ENCODE results near the gene FOXRED2. TPM values are rescaled to one million over a fixed set of nuclear protein-coding genes. Genes with fewer than 3 reads are reported as not detected.

FOXRED2 gene
- total RNA-seq, 2 experiments from 2014 or later, result 10.1 to 12.9 TPM

DNA sequence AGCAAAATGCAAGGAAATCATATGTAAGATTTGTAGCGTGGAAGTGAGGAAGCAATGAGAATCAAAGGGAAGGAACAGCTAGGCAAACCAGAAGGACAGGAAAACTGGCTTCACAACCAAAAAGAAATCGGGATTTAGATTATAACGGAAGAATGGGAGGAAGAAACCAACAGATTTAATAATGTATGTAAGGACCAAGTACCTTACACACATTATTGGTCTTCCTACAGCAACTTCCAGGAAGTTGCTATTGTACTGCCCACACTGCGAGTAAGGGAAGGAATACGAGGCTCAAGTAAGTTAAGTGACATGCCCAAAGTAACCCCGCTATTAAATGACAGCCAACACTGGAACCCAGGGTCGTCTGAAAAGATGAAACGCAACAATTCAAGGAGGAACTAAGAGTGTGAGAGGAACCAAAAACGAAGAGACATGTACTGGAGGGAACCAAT is 25.9 kb downstream of the FOXRED2 start:
- H3K27me3 Mint-ChIP-seq, result no peaks in the 10 kb centered on the region
- H3K9me3 Mint-ChIP-seq, result no peaks in the 10 kb centered on the region
- H3K4me1 Mint-ChIP-seq, result peaks cover 20% of the 10 kb centered on the region
- H3K36me3 Mint-ChIP-seq (ENCODE audit: low read depth), result peaks cover 31% of the 10 kb centered on the region
- no peak for DNase-seq
- peak overlapping the region; percentile 100 for H3K4me3 Mint-ChIP-seq
- ChIA-PET CTCF (interaction anchor here (1.1 to 1.6 kb wide), 2 partner anchors 11 to 96 kb away, joined by 4 to 6 read pairs; no protein-coding TSS in a partner anchor), POLR2A (interaction anchor here (0.8 to 2.7 kb wide), 19 partner anchors 12 to 277 kb away, joined by 3 to 10 read pairs (median 4); partner anchors contain the start of genes APOL1, APOL2, EIF3D and FOXRED2)
- peak overlapping the region; percentile 96 for H3K27ac Mint-ChIP-seq

DNA sequence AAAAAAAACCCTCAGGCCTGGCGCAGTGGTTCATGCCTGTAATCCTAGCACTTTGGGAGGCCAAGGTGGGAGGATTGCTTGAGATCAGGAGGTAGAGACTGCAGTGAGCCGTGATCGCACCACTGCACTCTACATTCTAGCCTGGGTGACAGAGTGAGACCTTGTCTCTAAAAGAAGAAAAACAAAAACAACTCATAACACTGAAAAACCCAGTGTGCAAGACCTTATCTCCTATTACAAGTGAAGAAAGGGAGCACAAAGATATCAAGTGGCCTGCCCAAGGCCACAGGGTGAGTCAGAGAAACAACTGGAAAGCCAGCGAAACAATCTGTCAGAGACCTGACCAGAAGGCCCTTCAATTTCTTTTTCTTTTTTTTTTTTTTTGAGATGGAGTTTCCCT is 27.9 kb downstream of the FOXRED2 start:
- DNase-seq, result no peak
- POLR2A ChIA-PET, result no interaction called here
- peak overlapping the region; percentile 21 for H3K27ac Mint-ChIP-seq
- no peaks in the 10 kb centered on the region for H3K9me3 Mint-ChIP-seq
- H3K36me3 Mint-ChIP-seq (ENCODE audit: low read depth), result peaks cover 48% of the 10 kb centered on the region
- H3K27me3 Mint-ChIP-seq, result no peaks in the 10 kb centered on the region
- no peak overlapping the region for H3K4me3 Mint-ChIP-seq
- H3K4me1 Mint-ChIP-seq, result peaks cover 23% of the 10 kb centered on the region
- CTCF ChIA-PET, result interaction anchor here (0.7 to 1.5 kb wide), 2 partner anchors 8 to 23 kb away, joined by 7 to 8 read pairs; no protein-coding TSS in a partner anchor

DNA sequence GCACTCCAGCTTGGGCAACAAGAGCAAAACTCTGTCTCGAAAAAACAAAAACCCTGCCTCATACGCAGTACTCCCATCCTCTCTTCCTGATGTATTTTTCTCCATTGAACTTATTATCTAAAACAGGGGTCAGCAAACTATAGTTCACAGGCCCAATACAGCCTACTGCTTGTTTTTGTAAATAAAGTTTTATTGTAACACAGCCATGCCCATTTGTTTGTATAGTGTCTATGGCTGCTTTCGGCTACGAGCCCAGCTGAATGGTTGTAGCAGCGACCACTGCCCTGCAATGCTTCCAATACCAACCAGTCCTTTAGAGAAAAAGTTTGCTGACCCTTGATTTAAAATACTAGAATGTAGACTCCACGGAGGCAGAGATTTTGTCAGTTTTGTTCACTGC is 31.5 kb downstream of the FOXRED2 start:
- peaks cover 14% of the 10 kb centered on the region for H3K4me1 Mint-ChIP-seq
- CTCF ChIA-PET, result interaction anchor here (2.7 kb wide), 1 partner anchor 11 kb away, joined by 11 read pairs; no protein-coding TSS in a partner anchor
- no peak overlapping the region for H3K4me3 Mint-ChIP-seq
- no peak overlapping the region for H3K27ac Mint-ChIP-seq
- no peaks in the 10 kb centered on the region for H3K9me3 Mint-ChIP-seq
- H3K27me3 Mint-ChIP-seq, result no peaks in the 10 kb centered on the region
- peaks cover 58% of the 10 kb centered on the region for H3K36me3 Mint-ChIP-seq (ENCODE audit: low read depth)
- DNase-seq, result no peak
- POLR2A ChIA-PET, result no interaction called here

DNA sequence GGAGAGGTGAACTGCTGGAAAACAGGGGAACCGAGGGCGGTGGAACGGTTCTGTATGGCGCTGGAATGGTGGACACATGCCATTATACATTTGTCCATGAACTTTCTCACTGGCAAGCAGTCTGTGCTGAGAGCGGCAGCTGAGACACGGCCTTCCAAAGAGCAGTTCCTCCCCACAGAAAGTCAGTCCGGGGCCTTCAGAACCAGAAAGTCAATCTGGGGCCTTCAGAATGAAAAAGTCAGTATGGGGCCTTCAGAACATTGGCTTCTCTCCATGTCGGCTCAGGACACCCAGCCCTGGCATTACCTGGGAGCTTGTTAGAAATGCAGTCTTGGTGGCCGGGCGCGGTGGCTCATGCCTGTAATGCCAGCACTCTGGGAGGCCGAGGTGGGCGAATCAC is 34.2 kb downstream of the FOXRED2 start:
- DNase-seq, result no peak
- Mint-ChIP-seq H3K36me3 (ENCODE audit: low read depth) (peaks cover 55% of the 10 kb centered on the region), H3K27me3 (no peaks in the 10 kb centered on the region), H3K9me3 (no peaks in the 10 kb centered on the region), H3K4me1 (peaks cover 25% of the 10 kb centered on the region), H3K4me3 (no peak overlapping the region), H3K27ac (no peak overlapping the region)
- ChIA-PET CTCF (no interaction called here), POLR2A (no interaction called here)

DNA sequence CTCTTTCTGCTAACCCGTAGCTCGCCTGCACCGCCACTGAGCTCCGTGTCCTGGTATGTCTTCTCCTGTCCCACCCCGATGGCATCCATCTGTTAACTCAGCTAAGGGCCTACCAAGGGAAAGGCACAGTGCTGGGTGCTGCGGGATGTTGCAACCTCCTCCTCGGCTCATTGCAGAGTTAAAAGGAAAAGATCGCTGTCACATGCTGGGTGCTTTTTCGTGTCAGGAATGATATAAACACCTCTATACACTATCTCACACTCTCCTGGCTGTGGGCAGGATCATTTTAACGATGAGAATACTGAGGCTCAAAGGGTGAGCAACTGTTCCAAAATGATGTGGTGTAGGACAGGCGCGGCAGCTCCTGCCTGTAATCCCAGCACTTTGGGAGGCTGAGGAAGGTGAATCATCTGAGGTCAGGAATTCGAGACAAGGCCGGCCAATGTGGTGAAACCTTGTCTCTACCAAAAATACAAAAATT is 35.5 kb downstream of the FOXRED2 start:
- Mint-ChIP-seq H3K27me3 (no peaks in the 10 kb centered on the region), H3K27ac (no peak overlapping the region), H3K9me3 (no peaks in the 10 kb centered on the region), H3K4me1 (peaks cover 33% of the 10 kb centered on the region), H3K4me3 (no peak overlapping the region), H3K36me3 (ENCODE audit: low read depth) (peaks cover 47% of the 10 kb centered on the region)
- POLR2A ChIA-PET, result interaction anchor here (1.0 to 1.9 kb wide), 3 partner anchors 11 to 116 kb away, joined by 3 to 6 read pairs (median 3); no protein-coding TSS in a partner anchor
- CTCF ChIA-PET, result interaction anchor here (0.7 to 5.4 kb wide), 25 partner anchors 8 to 235 kb away, joined by 3 to 43 read pairs (median 6); partner anchors contain the start of genes MYH9 and TXN2
- no peak for DNase-seq

DNA sequence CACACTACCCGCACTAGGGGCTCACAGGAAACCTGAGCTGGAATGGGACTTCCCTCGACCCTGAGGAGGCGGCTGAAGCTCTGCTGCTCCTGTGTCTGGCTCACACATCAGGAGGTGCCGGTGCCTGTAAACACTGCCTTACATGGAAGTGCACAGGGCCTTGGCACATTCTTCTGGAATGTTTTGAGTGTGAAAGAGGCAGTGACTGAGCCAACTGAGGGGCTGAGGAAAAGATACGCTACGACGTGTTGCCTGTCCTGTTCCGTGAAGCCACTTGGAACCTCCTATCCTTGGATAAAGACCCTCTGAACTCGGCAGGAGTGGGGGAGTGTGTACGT is 35.9 kb downstream of the FOXRED2 start:
- no peak overlapping the region for H3K27ac Mint-ChIP-seq
- H3K4me1 Mint-ChIP-seq, result peaks cover 34% of the 10 kb centered on the region
- no peaks in the 10 kb centered on the region for H3K27me3 Mint-ChIP-seq
- ChIA-PET POLR2A (interaction anchor here (1.0 to 1.9 kb wide), 5 partner anchors 11 to 142 kb away, joined by 3 to 11 read pairs (median 4); partner anchors contain the start of gene MYH9), CTCF (interaction anchor here (0.9 to 5.4 kb wide), 26 partner anchors 8 to 235 kb away, joined by 3 to 43 read pairs (median 6); partner anchors contain the start of gene MYH9)
- H3K36me3 Mint-ChIP-seq (ENCODE audit: low read depth), result peaks cover 48% of the 10 kb centered on the region
- no peak overlapping the region for H3K4me3 Mint-ChIP-seq
- DNase-seq, result no peak
- H3K9me3 Mint-ChIP-seq, result no peaks in the 10 kb centered on the region

DNA sequence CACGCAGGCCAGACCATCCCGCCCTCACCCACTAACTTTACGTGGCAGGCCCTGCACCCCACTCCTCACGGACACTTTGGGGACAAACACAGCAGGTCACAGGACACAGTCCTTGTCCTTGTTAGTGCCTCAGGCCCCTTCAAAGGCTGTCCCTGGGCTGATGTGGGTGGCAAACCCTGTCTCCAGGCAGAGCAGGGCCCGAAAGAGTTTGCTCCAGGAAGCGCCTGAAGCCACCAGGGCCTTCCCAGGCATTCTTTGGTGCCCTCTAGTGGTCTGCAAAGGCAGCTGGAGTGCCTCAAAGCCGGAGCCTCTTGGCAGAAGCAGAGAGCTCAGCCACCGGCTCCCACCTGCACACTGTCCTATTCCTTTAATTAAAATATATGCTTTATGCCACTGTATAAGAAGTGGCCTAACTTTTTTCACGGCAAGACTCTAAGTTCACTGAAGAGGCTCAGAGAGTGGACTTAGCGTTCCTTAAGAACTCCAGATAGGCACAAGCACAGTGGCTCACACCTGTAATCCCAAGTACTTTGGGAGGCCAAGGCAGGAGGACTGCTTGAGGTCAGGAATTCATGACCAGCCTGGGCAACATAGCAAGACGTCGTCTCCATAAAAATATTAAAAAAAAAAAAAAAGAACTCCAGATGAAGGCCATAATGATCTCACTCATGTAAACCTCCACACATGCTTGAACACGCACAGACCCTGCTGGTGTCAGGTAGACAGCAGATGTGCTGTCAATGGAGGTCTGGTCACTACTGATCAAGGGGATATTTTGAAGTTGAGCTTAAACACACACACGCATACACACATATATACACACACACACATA is 36.5 kb downstream of the FOXRED2 start:
- H3K4me3 Mint-ChIP-seq, result no peak overlapping the region
- DNase-seq, result peak; percentile 87
- H3K4me1 Mint-ChIP-seq, result peaks cover 31% of the 10 kb centered on the region
- peak overlapping the region; percentile 73 for H3K27ac Mint-ChIP-seq
- H3K36me3 Mint-ChIP-seq (ENCODE audit: low read depth), result peaks cover 45% of the 10 kb centered on the region
- ChIA-PET POLR2A (interaction anchor here (0.9 to 1.9 kb wide), 13 partner anchors 12 to 163 kb away, joined by 3 to 11 read pairs (median 4); partner anchors contain the start of gene MYH9), CTCF (interaction anchor here (0.5 to 5.4 kb wide), 44 partner anchors 9 to 234 kb away, joined by 3 to 43 read pairs (median 5); partner anchors contain the start of genes MYH9 and TXN2)
- no peaks in the 10 kb centered on the region for H3K27me3 Mint-ChIP-seq
- no peaks in the 10 kb centered on the region for H3K9me3 Mint-ChIP-seq

DNA sequence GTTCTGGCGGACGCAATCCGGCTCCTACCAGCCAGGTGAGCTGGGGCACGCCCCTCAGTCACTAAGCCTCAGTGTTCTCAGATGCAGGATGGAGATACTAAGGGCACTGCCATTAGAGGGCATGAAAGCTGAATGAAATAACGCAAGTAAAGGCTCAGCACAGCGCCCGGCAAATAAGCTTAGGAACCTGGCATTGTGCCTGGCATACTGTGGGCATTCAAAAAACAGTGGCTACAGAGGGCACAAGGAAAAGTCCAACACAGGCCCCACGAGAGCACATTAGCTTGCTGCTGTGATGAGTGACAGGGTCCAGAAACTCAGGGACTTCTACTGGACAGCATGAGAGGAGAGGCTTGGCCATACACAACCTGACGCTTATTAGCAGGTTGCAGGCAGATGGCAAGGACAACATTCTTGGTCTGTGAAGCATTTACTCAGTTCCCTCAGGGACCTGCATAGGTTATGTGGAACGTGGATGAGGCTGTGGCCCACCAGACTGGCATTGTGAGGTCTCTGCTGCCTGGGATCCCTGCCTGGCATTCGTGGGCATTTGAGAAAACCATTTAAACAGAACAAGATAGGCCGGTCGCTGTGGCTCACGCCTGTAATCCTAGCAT is 37.6 kb downstream of the FOXRED2 start:
- H3K4me3 Mint-ChIP-seq, result no peak overlapping the region
- POLR2A ChIA-PET, result interaction anchor here (0.7 to 1.2 kb wide), 4 partner anchors 84 to 680 kb away, joined by 3 to 4 read pairs (median 3); no protein-coding TSS in a partner anchor
- CTCF ChIA-PET, result interaction anchor here (0.5 to 5.4 kb wide), 13 partner anchors 12 to 171 kb away, joined by 3 to 43 read pairs (median 6); partner anchors contain the start of gene TXN2
- no peaks in the 10 kb centered on the region for H3K27me3 Mint-ChIP-seq
- peaks cover 35% of the 10 kb centered on the region for H3K36me3 Mint-ChIP-seq (ENCODE audit: low read depth)
- no peak overlapping the region for H3K27ac Mint-ChIP-seq
- H3K4me1 Mint-ChIP-seq, result peaks cover 31% of the 10 kb centered on the region
- DNase-seq, result no peak
- no peaks in the 10 kb centered on the region for H3K9me3 Mint-ChIP-seq

DNA sequence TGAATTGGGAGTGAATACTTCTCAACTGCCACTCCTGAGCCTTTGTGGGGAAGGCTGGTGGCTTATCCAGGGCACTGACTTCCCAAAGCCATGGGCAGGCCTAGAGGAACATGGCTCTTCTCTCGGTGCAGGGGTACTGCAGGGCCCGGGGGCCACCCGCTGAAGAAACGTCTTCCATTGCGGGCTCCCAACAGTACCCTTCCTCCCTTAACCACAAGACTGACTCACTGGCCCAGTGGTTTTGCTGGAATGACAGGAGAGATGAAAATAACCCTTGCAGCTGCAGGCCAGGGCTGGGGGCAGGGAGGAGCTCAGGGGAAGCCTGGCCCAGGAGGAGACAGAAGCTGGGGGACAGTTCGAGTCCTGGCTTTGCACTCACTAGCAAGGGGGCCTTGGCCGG is 38.9 kb downstream of the FOXRED2 start:
- POLR2A ChIA-PET, result interaction anchor here (0.8 to 2.3 kb wide), 2 partner anchors 80 to 134 kb away, joined by 3 to 6 read pairs; partner anchors contain the start of gene MYH9
- H3K36me3 Mint-ChIP-seq (ENCODE audit: low read depth), result peaks cover 34% of the 10 kb centered on the region
- H3K4me3 Mint-ChIP-seq, result no peak overlapping the region
- peaks cover 31% of the 10 kb centered on the region for H3K4me1 Mint-ChIP-seq
- H3K9me3 Mint-ChIP-seq, result no peaks in the 10 kb centered on the region
- no peak for DNase-seq
- CTCF ChIA-PET, result interaction anchor here (1.0 to 5.4 kb wide), 2 partner anchors 148 to 167 kb away, joined by 3 to 43 read pairs; no protein-coding TSS in a partner anchor
- peak overlapping the region; percentile 31 for H3K27ac Mint-ChIP-seq
- H3K27me3 Mint-ChIP-seq, result no peaks in the 10 kb centered on the region

DNA sequence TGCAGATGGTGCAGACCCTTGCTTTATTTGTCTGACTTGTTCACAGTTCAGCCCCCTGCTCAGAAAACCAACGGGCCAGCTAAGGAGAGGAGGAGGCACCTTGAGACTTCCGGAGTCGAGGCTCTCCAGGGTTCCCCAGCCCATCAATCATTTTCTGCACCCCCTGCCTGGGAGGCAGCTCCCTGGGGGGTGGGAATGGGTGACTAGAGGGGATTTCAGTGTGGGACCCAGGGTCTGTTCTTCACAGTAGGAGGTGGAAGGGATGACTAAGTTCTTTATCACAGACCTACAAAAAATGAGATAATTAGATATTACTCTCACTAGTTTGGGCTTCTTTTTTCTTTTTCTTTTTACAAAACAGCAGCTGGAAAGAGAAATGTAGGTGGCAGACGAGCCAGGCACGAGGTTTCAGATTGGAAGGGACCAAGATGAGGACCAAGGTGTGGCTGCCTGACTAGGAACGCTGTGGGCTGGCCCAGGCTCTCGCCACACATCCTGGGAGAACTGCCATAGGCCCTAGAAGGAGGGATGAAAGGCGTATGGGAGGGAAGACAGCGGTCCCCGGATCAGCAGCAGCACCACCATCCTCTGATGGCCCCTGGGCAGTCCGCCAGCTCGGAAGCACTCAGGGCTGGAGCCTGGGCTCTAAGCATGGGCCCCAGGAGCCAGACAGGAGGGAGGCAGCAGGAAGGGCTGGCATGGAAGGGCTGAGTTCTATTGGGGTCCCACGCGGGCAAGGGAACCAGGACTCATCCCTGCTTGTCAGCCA is 39.6 kb downstream of the FOXRED2 start:
- ChIA-PET POLR2A (interaction anchor here (0.7 to 2.3 kb wide), 6 partner anchors 16 to 135 kb away, joined by 3 to 6 read pairs (median 3); partner anchors contain the start of gene MYH9), CTCF (interaction anchor here (1.0 to 5.4 kb wide), 2 partner anchors 9 to 166 kb away, joined by 3 to 43 read pairs; no protein-coding TSS in a partner anchor)
- Mint-ChIP-seq H3K27ac (peak overlapping the region; percentile 51), H3K4me1 (peaks cover 29% of the 10 kb centered on the region), H3K4me3 (no peak overlapping the region), H3K9me3 (no peaks in the 10 kb centered on the region), H3K27me3 (no peaks in the 10 kb centered on the region), H3K36me3 (ENCODE audit: low read depth) (peaks cover 30% of the 10 kb centered on the region)
- DNase-seq, result no peak

DNA sequence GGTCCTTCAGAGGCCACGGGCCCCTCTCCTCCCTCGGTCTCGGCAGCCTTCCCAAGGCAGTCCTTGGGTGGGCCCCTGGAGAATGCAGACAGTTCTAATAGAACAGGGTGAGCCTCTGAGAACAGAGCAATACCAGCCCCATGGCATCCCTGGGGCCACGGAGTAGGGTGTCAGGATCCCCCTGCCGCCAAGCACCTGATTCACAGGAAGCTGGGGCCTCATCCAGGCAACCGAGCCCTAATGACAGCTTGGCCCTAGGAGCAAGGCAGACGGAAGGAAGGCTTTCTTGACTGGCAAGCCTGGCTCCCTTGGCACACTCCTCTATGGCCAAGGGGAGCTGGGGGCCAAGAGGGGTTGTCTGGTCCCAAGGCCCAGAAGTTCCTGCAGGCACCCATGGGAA is 40.6 kb downstream of the FOXRED2 start:
- Mint-ChIP-seq H3K27ac (peak overlapping the region; percentile 52), H3K27me3 (no peaks in the 10 kb centered on the region), H3K9me3 (no peaks in the 10 kb centered on the region), H3K4me1 (peaks cover 29% of the 10 kb centered on the region), H3K4me3 (no peak overlapping the region), H3K36me3 (ENCODE audit: low read depth) (peaks cover 22% of the 10 kb centered on the region)
- CTCF ChIA-PET, result interaction anchor here (1.0 kb wide), 1 partner anchor 8 kb away, joined by 3 read pairs; no protein-coding TSS in a partner anchor
- POLR2A ChIA-PET, result interaction anchor here (0.7 to 2.3 kb wide), 8 partner anchors 11 to 134 kb away, joined by 3 to 6 read pairs (median 4); partner anchors contain the start of gene MYH9
- no peak for DNase-seq
